SK-N-SH (cell line): Measurements from ENCODE around the gene RAPGEF6.

Source experiments
- CTCF ChIP-seq: fragments of 200-600 bp; sonication (generic); IDR thresholded peaks from 2 replicates; pipeline ENCODE4 v1.6.1; 2017; ENCODE audit warnings: antibody characterized with exemption, mild to moderate bottlenecking, moderate library complexity
- EZH2phosphoT487 ChIP-seq: fragments of 200-600 bp; sonication (generic); IDR thresholded peaks from 2 replicates; pipeline ENCODE4 v1.6.1; 2017; ENCODE audit warnings: low read depth, mixed run types, mild to moderate bottlenecking, antibody characterized with exemption, moderate library complexity, borderline replicate concordance
- POLR2AphosphoS5 ChIP-seq: IDR thresholded peaks from 2 replicates; pipeline ENCODE4 v1.6.1; 2012; ENCODE audit warnings: low read depth, low read length
- RAD21 ChIP-seq: IDR thresholded peaks from 2 replicates; pipeline ENCODE4 v1.6.1; 2012; ENCODE audit warnings: mild to moderate bottlenecking, low read length
- TF ChIP-seq, protein P1 (sequence below): IDR thresholded peaks from 2 replicates; pipeline ENCODE4 v1.6.1; 2012; ENCODE audit warnings: mild to moderate bottlenecking, low read depth, low read length, moderate library complexity

- TF ChIP-seq POLR2AphosphoS5 = no peak
- TF ChIP-seq EZH2phosphoT487 = no peak
- TF ChIP-seq CTCF = no peak
- TF ChIP-seq RAD21 = no peak
- TF ChIP-seq, protein P1, sequence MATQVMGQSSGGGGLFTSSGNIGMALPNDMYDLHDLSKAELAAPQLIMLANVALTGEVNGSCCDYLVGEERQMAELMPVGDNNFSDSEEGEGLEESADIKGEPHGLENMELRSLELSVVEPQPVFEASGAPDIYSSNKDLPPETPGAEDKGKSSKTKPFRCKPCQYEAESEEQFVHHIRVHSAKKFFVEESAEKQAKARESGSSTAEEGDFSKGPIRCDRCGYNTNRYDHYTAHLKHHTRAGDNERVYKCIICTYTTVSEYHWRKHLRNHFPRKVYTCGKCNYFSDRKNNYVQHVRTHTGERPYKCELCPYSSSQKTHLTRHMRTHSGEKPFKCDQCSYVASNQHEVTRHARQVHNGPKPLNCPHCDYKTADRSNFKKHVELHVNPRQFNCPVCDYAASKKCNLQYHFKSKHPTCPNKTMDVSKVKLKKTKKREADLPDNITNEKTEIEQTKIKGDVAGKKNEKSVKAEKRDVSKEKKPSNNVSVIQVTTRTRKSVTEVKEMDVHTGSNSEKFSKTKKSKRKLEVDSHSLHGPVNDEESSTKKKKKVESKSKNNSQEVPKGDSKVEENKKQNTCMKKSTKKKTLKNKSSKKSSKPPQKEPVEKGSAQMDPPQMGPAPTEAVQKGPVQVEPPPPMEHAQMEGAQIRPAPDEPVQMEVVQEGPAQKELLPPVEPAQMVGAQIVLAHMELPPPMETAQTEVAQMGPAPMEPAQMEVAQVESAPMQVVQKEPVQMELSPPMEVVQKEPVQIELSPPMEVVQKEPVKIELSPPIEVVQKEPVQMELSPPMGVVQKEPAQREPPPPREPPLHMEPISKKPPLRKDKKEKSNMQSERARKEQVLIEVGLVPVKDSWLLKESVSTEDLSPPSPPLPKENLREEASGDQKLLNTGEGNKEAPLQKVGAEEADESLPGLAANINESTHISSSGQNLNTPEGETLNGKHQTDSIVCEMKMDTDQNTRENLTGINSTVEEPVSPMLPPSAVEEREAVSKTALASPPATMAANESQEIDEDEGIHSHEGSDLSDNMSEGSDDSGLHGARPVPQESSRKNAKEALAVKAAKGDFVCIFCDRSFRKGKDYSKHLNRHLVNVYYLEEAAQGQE = no peak
Measured at GRCh38 chr5:131392466-131393095, 242.4 kb downstream of the RAPGEF6 start.
